HEK293 (cell line): ENCODE results near the gene JAK3.
"Not testable (repeated sequence)": the region's sequence is repeated elsewhere in the genome, so short reads cannot be mapped to it uniquely, and the experiment has no call there.

Source experiments
- CTCF ChIA-PET: fragments of 350-600 bp; formaldehyde crosslinking; extraction: SDS; loops from one replicate; lab custom pipeline; 2021; ENCODE audit warnings: antibody characterized with exemption; lab: Yijun Ruan, JAX
- POLR2A ChIA-PET: fragments of 300-600 bp; formaldehyde crosslinking; extraction: SDS; loops from one replicate; lab custom pipeline; 2020; ENCODE audit warnings: antibody characterized with exemption, inconsistent platforms; lab: Yijun Ruan, JAX
- H3K27ac ChIP-seq: fragments of 200-500 bp; sonication (Bioruptor generic); 2 replicates; pipeline ENCODE4 v1.5.1; 2014; ENCODE audit warnings: low read depth, low read length, control low read depth, inconsistent platforms; ENCODE audit errors: extremely low read depth
- H3K36me3 ChIP-seq, 2 experiments: fragments of 200-500 bp in 1 of 2; sonication (Bioruptor generic) in 1 of 2; 1 replicate in 1 of 2; 2 replicates in 1 of 2; pipeline ENCODE4 v1.5.1; 2014 to 2017; ENCODE audit warnings: inconsistent platforms in 2 of 2, low read length in 2 of 2; ENCODE audit not compliant: control insufficient read depth in 2 of 2, insufficient read depth in 1 of 2
- H3K4me1 ChIP-seq: fragments of 200-500 bp; sonication (Bioruptor generic); 2 replicates; pipeline ENCODE4 v1.5.1; 2014; ENCODE audit warnings: mild to moderate bottlenecking, low read length, inconsistent platforms; ENCODE audit not compliant: control insufficient read depth, insufficient read depth
- H3K4me3 ChIP-seq: 2 replicates; pipeline ENCODE4 v1.5.1; 2011; ENCODE audit warnings: low read depth, mild to moderate bottlenecking, control low read depth, low read length, moderate library complexity
- H3K9me3 ChIP-seq: fragments of 200-500 bp; sonication (Bioruptor generic); 2 replicates; pipeline ENCODE4 v1.5.1; 2014; ENCODE audit warnings: low read depth, low read length, inconsistent platforms; ENCODE audit not compliant: control insufficient read depth, insufficient read depth
- FEZF1 ChIP-seq: fragments of 450-650 bp; formaldehyde crosslinking; IDR thresholded peaks from 2 replicates; pipeline ENCODE4 v1.5.1; 2016; ENCODE audit warnings: missing biosample characterization, missing genetic modification characterization
- GLI4 ChIP-seq: fragments of 450-650 bp; formaldehyde crosslinking; IDR thresholded peaks from 2 replicates; pipeline ENCODE4 v1.5.1; 2016; ENCODE audit warnings: missing biosample characterization, missing genetic modification characterization
- HOXA7 ChIP-seq: sonication (generic); formaldehyde crosslinking; IDR thresholded peaks from 2 replicates; pipeline ENCODE4 v1.8.1; 2022; ENCODE audit warnings: missing genetic modification reagents, borderline replicate concordance
- INSM2 ChIP-seq: fragments of 450-650 bp; formaldehyde crosslinking; IDR thresholded peaks from 2 replicates; pipeline ENCODE4 v1.5.1; 2016; ENCODE audit warnings: missing biosample characterization, missing genetic modification characterization
- ZBTB1 ChIP-seq: fragments of 450-650 bp; formaldehyde crosslinking; IDR thresholded peaks from 2 replicates; pipeline ENCODE4 v1.5.1; 2016; ENCODE audit warnings: missing biosample characterization, missing genetic modification characterization
- ZBTB7A ChIP-seq: fragments of 450-650 bp; formaldehyde crosslinking; IDR thresholded peaks from 2 replicates; pipeline ENCODE4 v1.5.1; 2016; ENCODE audit warnings: low read depth, missing biosample characterization, missing genetic modification characterization
- ZNF133 ChIP-seq: fragments of 450-650 bp; formaldehyde crosslinking; IDR thresholded peaks from 2 replicates; pipeline ENCODE4 v1.5.1; 2016; ENCODE audit warnings: missing biosample characterization, missing genetic modification characterization
- ZNF175 ChIP-seq: fragments of 450-650 bp; formaldehyde crosslinking; IDR thresholded peaks from 2 replicates; pipeline ENCODE4 v1.5.1; 2016; ENCODE audit warnings: missing biosample characterization, missing genetic modification characterization
- ZNF221 ChIP-seq: fragments of 450-650 bp; formaldehyde crosslinking; IDR thresholded peaks from 2 replicates; pipeline ENCODE4 v1.5.1; 2017; ENCODE audit warnings: missing biosample characterization, missing genetic modification characterization, borderline replicate concordance
- ZNF24 ChIP-seq: fragments of 450-650 bp; formaldehyde crosslinking; IDR thresholded peaks from 2 replicates; pipeline ENCODE4 v1.5.1; 2016; ENCODE audit warnings: missing biosample characterization, missing genetic modification characterization
- ZNF274 ChIP-seq, 2 experiments: fragments of 200-500 bp in 1 of 2; fragments of 450-650 bp in 1 of 2; sonication (Bioruptor generic) in 1 of 2; formaldehyde crosslinking in 1 of 2; IDR thresholded peaks; 2 replicates each; pipeline versions ENCODE4 v1.5.1 to v1.6.1; 2014 to 2016; ENCODE audit warnings: borderline replicate concordance in 1 of 2, inconsistent platforms in 1 of 2, low read length in 1 of 2, missing biosample characterization in 1 of 2, missing genetic modification characterization in 1 of 2
- ZNF324 ChIP-seq: fragments of 450-650 bp; formaldehyde crosslinking; IDR thresholded peaks from 2 replicates; pipeline ENCODE4 v1.5.1; 2016; ENCODE audit warnings: missing biosample characterization, missing genetic modification characterization
- ZNF335 ChIP-seq: fragments of 450-650 bp; formaldehyde crosslinking; conservative IDR thresholded peaks from 2 replicates; pipeline ENCODE4 v1.5.1; 2016; ENCODE audit warnings: missing biosample characterization, missing genetic modification characterization
- ZNF354C ChIP-seq: fragments of 450-650 bp; formaldehyde crosslinking; IDR thresholded peaks from 2 replicates; pipeline ENCODE4 v1.5.1; 2016; ENCODE audit warnings: missing biosample characterization, missing genetic modification characterization, low read depth, borderline replicate concordance
- ZNF362 ChIP-seq: fragments of 450-650 bp; formaldehyde crosslinking; IDR thresholded peaks from 2 replicates; pipeline ENCODE4 v1.5.1; 2016; ENCODE audit warnings: missing biosample characterization, missing genetic modification characterization
- ZNF404 ChIP-seq: fragments of 450-650 bp; formaldehyde crosslinking; IDR thresholded peaks from 2 replicates; pipeline ENCODE4 v1.5.1; 2017; ENCODE audit warnings: missing biosample characterization, missing genetic modification characterization
- ZNF473 ChIP-seq: fragments of 450-650 bp; formaldehyde crosslinking; IDR thresholded peaks from 2 replicates; pipeline ENCODE4 v1.5.1; 2017; ENCODE audit warnings: missing biosample characterization, missing genetic modification characterization
- ZNF558 ChIP-seq: fragments of 450-650 bp; formaldehyde crosslinking; IDR thresholded peaks from 2 replicates; pipeline ENCODE4 v1.5.1; 2016; ENCODE audit warnings: missing biosample characterization, missing genetic modification characterization
- ZNF596 ChIP-seq: fragments of 450-650 bp; IDR thresholded peaks from 2 replicates; pipeline ENCODE4 v1.5.0; 2018; ENCODE audit warnings: missing biosample characterization, mild to moderate bottlenecking, missing genetic modification characterization, moderate library complexity
- ZNF600 ChIP-seq: fragments of 450-650 bp; formaldehyde crosslinking; IDR thresholded peaks from 2 replicates; pipeline ENCODE4 v1.5.1; 2016; ENCODE audit warnings: missing biosample characterization, missing genetic modification characterization
- ZNF610 ChIP-seq: fragments of 450-650 bp; formaldehyde crosslinking; IDR thresholded peaks from 2 replicates; pipeline ENCODE4 v1.5.1; 2016; ENCODE audit warnings: missing biosample characterization, missing genetic modification characterization, borderline replicate concordance
- ZNF660 ChIP-seq: fragments of 450-650 bp; IDR thresholded peaks from 2 replicates; pipeline ENCODE4 v1.5.1; 2018; ENCODE audit warnings: missing biosample characterization, mild to moderate bottlenecking, missing genetic modification characterization
- ZNF785 ChIP-seq: fragments of 450-650 bp; formaldehyde crosslinking; IDR thresholded peaks from 2 replicates; pipeline ENCODE4 v1.5.1; 2016; ENCODE audit warnings: missing biosample characterization, missing genetic modification characterization
- ZNF792 ChIP-seq: fragments of 450-650 bp; formaldehyde crosslinking; IDR thresholded peaks from 2 replicates; pipeline ENCODE4 v1.5.1; 2016; ENCODE audit warnings: missing biosample characterization, missing genetic modification characterization

JAK3 gene

DNA sequence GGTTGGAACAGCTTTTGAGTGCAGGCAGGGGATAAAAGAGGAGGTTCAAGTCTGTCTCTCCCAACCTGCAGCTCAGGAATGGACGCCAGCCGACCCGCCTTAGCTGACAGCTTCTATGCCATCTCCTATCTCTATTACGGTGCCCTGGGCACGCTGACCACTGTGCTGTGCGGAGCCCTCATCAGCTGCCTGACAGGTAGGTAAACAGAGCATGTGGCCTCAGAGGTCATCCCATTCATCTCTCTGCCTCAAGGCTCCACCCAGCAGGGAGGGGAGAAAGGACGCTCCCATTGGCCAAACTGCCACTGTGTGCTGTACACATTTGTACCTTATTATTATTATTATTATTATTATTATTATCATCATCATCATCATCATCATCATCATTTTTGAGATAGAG, 40.5 kb upstream of the JAK3 start:
- Histone ChIP-seq H3K4me1 (no peaks in the 10 kb centered on the region), H3K27ac (no peak overlapping the region), H3K9me3 (no peaks in the 10 kb centered on the region), H3K36me3 (no peaks in the 10 kb centered on the region), H3K4me3 (no peak overlapping the region)
- ChIA-PET POLR2A (no interaction called here), CTCF (interaction anchor here (0.6 to 0.8 kb wide), 2 partner anchors 42 to 361 kb away, joined by 3 to 5 read pairs; no protein-coding TSS in a partner anchor)
- TF ChIP-seq ZNF354C (tag by site-specific recombination) (no peak), ZNF600 (no peak), ZNF792 (tag by site-specific recombination) (no peak), ZNF221 (tag by site-specific recombination) (no peak), ZNF596 (tag by site-specific recombination) (no peak), HOXA7 (CRISPR knock-in tag) (no peak), ZNF473 (no peak), ZBTB7A (tag by site-specific recombination) (no peak), ZNF785 (tag by site-specific recombination) (no peak), ZNF610 (tag by site-specific recombination) (no peak), ZNF175 (tag by site-specific recombination) (no peak), ZBTB1 (tag by site-specific recombination) (no peak), ZNF404 (tag by site-specific recombination) (no peak), GLI4 (tag by site-specific recombination) (no peak), ZNF24 (no peak), INSM2 (no peak), ZNF362 (tag by site-specific recombination) (no peak), ZNF133 (tag by site-specific recombination) (no peak)
- TF ChIP-seq, all 188 proteins: peak for 0

GRCh38 chr19:17887221-17887620, 39.4 kb upstream of the JAK3 start:
- H3K27ac ChIP-seq, H3K36me3 ChIP-seq, POLR2A ChIA-PET, CTCF ChIA-PET, H3K4me1 ChIP-seq, H3K9me3 ChIP-seq, H3K4me3 ChIP-seq: not testable (repeated sequence)

DNA sequence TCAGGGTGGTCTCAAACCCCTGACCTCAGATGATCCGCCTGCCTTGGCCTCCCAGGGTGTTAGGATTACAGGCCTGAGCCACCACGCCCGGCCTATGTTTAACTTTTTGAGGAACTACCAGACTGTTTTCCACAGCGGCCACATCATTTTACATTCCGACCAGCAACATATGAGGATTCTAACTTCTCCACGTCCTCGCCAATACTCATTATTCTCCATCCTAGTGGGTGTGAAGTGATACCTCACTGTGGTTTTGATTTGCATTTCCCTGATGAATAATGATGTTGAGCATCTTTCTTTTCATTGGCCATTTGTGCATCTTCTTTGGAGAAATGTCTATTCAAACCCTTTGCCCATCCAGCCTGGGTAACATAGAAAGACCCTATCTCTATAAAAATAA, 38.7 kb upstream of the JAK3 start:
- Histone ChIP-seq H3K4me1 (no peaks in the 10 kb centered on the region), H3K4me3 (no peak overlapping the region), H3K36me3 (no peaks in the 10 kb centered on the region), H3K27ac (no peak overlapping the region)
- CTCF ChIA-PET = no interaction called here
- POLR2A ChIA-PET = no interaction called here
- TF ChIP-seq ZNF324 (tag by site-specific recombination) (no peak), ZNF335 (tag by site-specific recombination) (no peak), ZNF558 (no peak), ZNF660 (tag by site-specific recombination) (no peak), ZNF274 (IDR thresholded peaks at IDR 0.05; ENCODE audit: low read length) (no peak), ZNF274 (tag by site-specific recombination; IDR thresholded peaks at IDR 0.05; ENCODE audit: borderline replicate concordance) (no peak), FEZF1 (tag by site-specific recombination) (no peak)
- TF ChIP-seq, all 188 proteins: peak for 0
- no peaks in the 10 kb centered on the region for H3K9me3 ChIP-seq
